NCI-H1694 (cell line): Measurements from ENCODE around the gene ICA1.
"Not testable (repeated sequence)": the region's sequence is repeated elsewhere in the genome, so short reads cannot be mapped to it uniquely, and the experiment has no call there.

Experiments
- DNase-seq: peaks from one replicate; lab custom pipeline; 2025; lab: John Stamatoyannopoulos, UW

ICA1 gene

GRCh38 chr7:8263048-8263447 is 1.1 kb upstream of the ICA1 start:
- no peak for DNase-seq

- peak; percentile 40 for DNase-seq
These were observed 884 bp downstream of the ICA1 start for GRCh38 chr7:8260871-8261694.

- no peak for DNase-seq
These were observed 2.3 kb downstream of the ICA1 start for GRCh38 chr7:8259586-8260222.

GRCh38 chr7:8258734-8259133 is 3.2 kb downstream of the ICA1 start:
- no peak for DNase-seq

- DNase-seq, result no peak
These were observed 3.8 kb downstream of the ICA1 start for GRCh38 chr7:8258166-8258565.

- no peak for DNase-seq
These were observed 6.0 kb downstream of the ICA1 start for GRCh38 chr7:8255680-8256655.

- no peak for DNase-seq
These were observed 7.3 kb downstream of the ICA1 start for GRCh38 chr7:8254667-8255066.

- DNase-seq, result no peak
These were observed 7.8 kb downstream of the ICA1 start for GRCh38 chr7:8254215-8254614.

- no peak for DNase-seq
These were observed 10.8 kb downstream of the ICA1 start for GRCh38 chr7:8251195-8251594.

GRCh38 chr7:8250547-8250946 is 11.4 kb downstream of the ICA1 start:
- DNase-seq, result no peak

GRCh38 chr7:8249121-8249520 is 12.8 kb downstream of the ICA1 start:
- no peak for DNase-seq

GRCh38 chr7:8246020-8246419 is 15.9 kb downstream of the ICA1 start:
- DNase-seq, result no peak

GRCh38 chr7:8245032-8245431 is 16.9 kb downstream of the ICA1 start:
- not testable (repeated sequence) for DNase-seq

GRCh38 chr7:8243059-8243458 is 18.9 kb downstream of the ICA1 start:
- DNase-seq, result not testable (repeated sequence)

GRCh38 chr7:8239702-8240362 is 22.1 kb downstream of the ICA1 start:
- DNase-seq, result not testable (repeated sequence)

- no peak for DNase-seq
These were observed 25.1 kb downstream of the ICA1 start for GRCh38 chr7:8236780-8237407.

GRCh38 chr7:8232999-8233847 is 28.7 kb downstream of the ICA1 start:
- DNase-seq, result no peak

- no peak for DNase-seq
These were observed 32.0 kb downstream of the ICA1 start for GRCh38 chr7:8229927-8230326.

GRCh38 chr7:8228766-8229674 is 32.9 kb downstream of the ICA1 start:
- DNase-seq, result no peak
